Ovary (tissue), 3 donors: ENCODE results near the gene AFM.

Source experiments
- CTCF ChIP-seq, 3 donors: fragments of 450-650 bp in 2 of 3; fragments of 200-600 bp in 1 of 3; IDR thresholded peaks; one replicate each; pipeline versions ENCODE4 v1.5.1 to v1.8.0; 2016 to 2022; ENCODE audit warnings: antibody characterized with exemption in 3 of 3, mild to moderate bottlenecking in 1 of 3
- POLR2A ChIP-seq: fragments of 450-650 bp; IDR thresholded peaks from one replicate; pipeline ENCODE4 v1.6.1; 2017; ENCODE audit warnings: antibody characterized with exemption, mild to moderate bottlenecking, moderate library complexity
- donor health status: DM: no; HTN: no; CAD: no.

- TF ChIP-seq CTCF (IDR thresholded peaks at IDR 0.05) = no peak
- TF ChIP-seq POLR2A = no peak
Observed at GRCh38 chr4:73431813-73432168, 49.8 kb upstream of the AFM start.
